HepG2 (cell line): ENCODE results near the gene DNAAF1. TPM values are rescaled to one million over a fixed set of nuclear protein-coding genes. Genes with fewer than 3 reads are reported as not detected.
A peak's percentile ranks its signal among the peaks of the same experiment; 100 is the strongest.

Source experiments
- EHMT2 ChIP-seq: fragments of 200-600 bp; sonication (generic); IDR thresholded peaks from 2 replicates; pipeline ENCODE4 v1.7.0; 2017; ENCODE audit warnings: antibody characterized with exemption, low read depth, low read length, borderline replicate concordance
- EZH2 ChIP-seq: conservative IDR thresholded peaks from 2 replicates; pipeline ENCODE4 v1.6.1; 2012; ENCODE audit warnings: mild to moderate bottlenecking, low read depth, low read length, moderate library complexity
- FOSL1 ChIP-seq: sonication (generic); formaldehyde crosslinking; IDR thresholded peaks from 2 replicates; pipeline ENCODE4 v1.9.0; 2021; ENCODE audit warnings: missing genetic modification reagents, borderline replicate concordance
- HES4 ChIP-seq: sonication (generic); formaldehyde crosslinking; IDR thresholded peaks from 2 replicates; pipeline ENCODE4 v1.9.0; 2021; ENCODE audit warnings: mild to moderate bottlenecking, missing genetic modification reagents, borderline replicate concordance
- HNRNPK ChIP-seq: fragments of 200-400 bp; formaldehyde crosslinking; IDR thresholded peaks from 2 replicates; pipeline ENCODE4 v1.6.1; 2018; ENCODE audit warnings: low read length, low read depth, moderate library complexity, mild to moderate bottlenecking; ENCODE audit not compliant: poor library complexity, severe bottlenecking
- JDP2 ChIP-seq: sonication (generic); formaldehyde crosslinking; IDR thresholded peaks from 2 replicates; pipeline ENCODE4 v1.8.1; 2022; ENCODE audit warnings: missing genetic modification reagents, borderline replicate concordance
- NFIC ChIP-seq: IDR thresholded peaks from 2 replicates; pipeline ENCODE4 v1.6.1; 2012; ENCODE audit warnings: mild to moderate bottlenecking, low read length, inconsistent platforms
- TMF1 ChIP-seq: sonication (generic); formaldehyde crosslinking; IDR thresholded peaks from 2 replicates; pipeline ENCODE4 v1.8.1; 2022; ENCODE audit warnings: low read depth, missing genetic modification reagents
- WIZ ChIP-seq: sonication (generic); formaldehyde crosslinking; IDR thresholded peaks from 2 replicates; pipeline ENCODE4 v1.5.1; 2020; ENCODE audit warnings: mild to moderate bottlenecking, missing genetic modification reagents
- ZFP41 ChIP-seq: sonication (generic); formaldehyde crosslinking; IDR thresholded peaks from 2 replicates; pipeline ENCODE4 v1.4.0; 2020; ENCODE audit warnings: mild to moderate bottlenecking, missing genetic modification reagents, borderline replicate concordance
- ZNF282 ChIP-seq: fragments of 450-650 bp; IDR thresholded peaks from 2 replicates; pipeline ENCODE4 v1.6.1; 2018; ENCODE audit not compliant: partially characterized antibody
- ZNF33B ChIP-seq: sonication (generic); formaldehyde crosslinking; IDR thresholded peaks from 2 replicates; pipeline ENCODE4 v1.5.1; 2020; ENCODE audit warnings: mild to moderate bottlenecking, missing genetic modification reagents
- ZNF619 ChIP-seq: sonication (generic); formaldehyde crosslinking; IDR thresholded peaks from 2 replicates; pipeline ENCODE4 v1.4.0; 2020; ENCODE audit warnings: mild to moderate bottlenecking, missing genetic modification reagents
- ZNF768 ChIP-seq: sonication (generic); formaldehyde crosslinking; IDR thresholded peaks from 2 replicates; pipeline ENCODE4 v1.4.0; 2020; ENCODE audit warnings: missing genetic modification reagents
- ZNF788 ChIP-seq: sonication (generic); formaldehyde crosslinking; IDR thresholded peaks from 2 replicates; pipeline ENCODE4 v1.5.0; 2020; ENCODE audit warnings: mild to moderate bottlenecking, missing genetic modification reagents, borderline replicate concordance
- polyA plus RNA-seq, 8 experiments: library from polyadenylated mRNA; depleted of rRNA in 3 of 8; stranded (reverse) in 7 of 8; unstranded in 1 of 8; fragments of >200 nt; fragmentation: Illumina TruSeq in 4 of 8; extraction: Trizol in 4 of 8; gene quantifications; 2 replicates each; pipeline versions ENCODE4 v1.2.1 to v1.2.3, GENCODE V29; 2011 to 2016; ENCODE audit warnings: low read depth in 4 of 8, missing spikeins in 1 of 8, mixed read lengths in 1 of 8; ENCODE audit not compliant: insufficient read depth in 1 of 8
- total RNA-seq, 5 experiments: library from RNA; depleted of rRNA; stranded (reverse); fragments of >200 nt; fragmentation: Illumina TruSeq; extraction: Trizol; gene quantifications; 2 replicates each; pipeline ENCODE4 v1.2.3, GENCODE V29; 2016; ENCODE audit warnings: low read depth in 1 of 5
- TF ChIP-seq, protein P1 (sequence below): sonication (generic); formaldehyde crosslinking; IDR thresholded peaks from 2 replicates; pipeline ENCODE4 v1.4.0; 2020; ENCODE audit warnings: missing genetic modification reagents, borderline replicate concordance
- TF ChIP-seq, protein P2 (sequence below): sonication (generic); formaldehyde crosslinking; IDR thresholded peaks from 2 replicates; pipeline ENCODE4 v1.8.0; 2022; ENCODE audit warnings: mild to moderate bottlenecking, missing genetic modification reagents, moderate library complexity
- TF ChIP-seq, protein P3 (sequence below): sonication (generic); formaldehyde crosslinking; conservative IDR thresholded peaks from 2 replicates; pipeline ENCODE4 v1.4.0; 2020; ENCODE audit warnings: missing genetic modification reagents
- TF ChIP-seq, protein P4 (sequence below): sonication (generic); formaldehyde crosslinking; IDR thresholded peaks from 2 replicates; pipeline ENCODE4 v1.4.0; 2020; ENCODE audit warnings: mild to moderate bottlenecking, missing genetic modification reagents
- TF ChIP-seq, protein P5 (sequence below): IDR thresholded peaks from 2 replicates; pipeline ENCODE4 v1.6.1; 2016; ENCODE audit warnings: control low read depth
- TF ChIP-seq, protein P6 (sequence below): sonication (generic); formaldehyde crosslinking; IDR thresholded peaks from 2 replicates; pipeline ENCODE4 v1.4.0; 2020; ENCODE audit warnings: mild to moderate bottlenecking, missing genetic modification reagents

Gene DNAAF1
- total and polyA plus RNA-seq, 2 of the 13 experiments (the other 11 are each of a cell fraction or from before 2014, with no cell fraction given) = 0.04 TPM; not detected in 1

DNA sequence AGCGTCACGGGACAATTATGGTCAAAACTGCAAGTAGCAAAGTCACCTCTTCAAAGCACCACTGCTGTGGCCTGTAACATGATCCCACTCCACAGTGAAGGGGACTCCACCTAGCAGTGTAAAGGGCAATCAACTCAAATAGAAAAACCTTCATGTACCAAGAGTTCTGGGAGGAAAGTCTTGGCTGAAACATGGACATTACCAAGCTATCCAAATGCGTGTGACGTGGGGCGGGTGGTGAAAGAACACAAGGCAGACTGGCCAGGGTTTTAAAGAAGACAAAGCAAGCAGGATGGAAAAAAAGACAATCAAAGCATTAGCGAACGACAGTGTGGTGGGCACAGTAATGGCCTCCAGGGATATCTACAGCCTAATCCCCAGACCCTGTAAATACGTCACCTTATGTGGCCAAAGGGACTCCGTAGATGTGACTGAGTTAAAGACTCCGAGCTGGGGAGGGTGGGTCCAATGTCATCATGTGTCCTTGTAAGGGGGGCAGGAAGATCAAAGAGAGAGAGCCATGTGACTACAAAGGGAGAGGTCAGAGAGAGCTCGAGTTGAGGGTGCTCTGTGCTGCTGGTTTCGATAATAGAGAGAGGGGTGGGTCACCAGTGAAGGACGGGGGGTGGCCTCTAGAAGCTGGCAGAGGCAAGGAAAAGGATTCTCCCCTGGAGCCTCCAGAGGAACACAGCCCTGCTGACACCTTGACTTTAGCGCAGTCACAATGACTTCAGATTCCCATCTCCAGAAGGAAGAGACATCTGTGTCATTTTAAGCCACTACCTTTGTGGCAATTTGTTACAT lies 6.1 kb upstream of the DNAAF1 start (continued):
- TF ChIP-seq JDP2 (CRISPR knock-in tag) (no peak), FOSL1 (no peak), EZH2 (no peak), NFIC (no peak), HNRNPK (no peak), ZFP41 (CRISPR knock-in tag) (no peak), TMF1 (CRISPR knock-in tag) (no peak), ZNF768 (no peak), ZNF33B (CRISPR knock-in tag) (no peak), WIZ (CRISPR knock-in tag) (no peak), EHMT2 (peak; percentile 28; the same call in 1 of the 2 replicates), ZNF619 (CRISPR knock-in tag) (peak; percentile 53; the same call in 1 of the 2 replicates), ZNF788 (CRISPR knock-in tag) (peak; percentile 46; the same call in 1 of the 2 replicates), ZNF282 (no peak), HES4 (CRISPR knock-in tag) (no peak)
- TF ChIP-seq, protein P1, sequence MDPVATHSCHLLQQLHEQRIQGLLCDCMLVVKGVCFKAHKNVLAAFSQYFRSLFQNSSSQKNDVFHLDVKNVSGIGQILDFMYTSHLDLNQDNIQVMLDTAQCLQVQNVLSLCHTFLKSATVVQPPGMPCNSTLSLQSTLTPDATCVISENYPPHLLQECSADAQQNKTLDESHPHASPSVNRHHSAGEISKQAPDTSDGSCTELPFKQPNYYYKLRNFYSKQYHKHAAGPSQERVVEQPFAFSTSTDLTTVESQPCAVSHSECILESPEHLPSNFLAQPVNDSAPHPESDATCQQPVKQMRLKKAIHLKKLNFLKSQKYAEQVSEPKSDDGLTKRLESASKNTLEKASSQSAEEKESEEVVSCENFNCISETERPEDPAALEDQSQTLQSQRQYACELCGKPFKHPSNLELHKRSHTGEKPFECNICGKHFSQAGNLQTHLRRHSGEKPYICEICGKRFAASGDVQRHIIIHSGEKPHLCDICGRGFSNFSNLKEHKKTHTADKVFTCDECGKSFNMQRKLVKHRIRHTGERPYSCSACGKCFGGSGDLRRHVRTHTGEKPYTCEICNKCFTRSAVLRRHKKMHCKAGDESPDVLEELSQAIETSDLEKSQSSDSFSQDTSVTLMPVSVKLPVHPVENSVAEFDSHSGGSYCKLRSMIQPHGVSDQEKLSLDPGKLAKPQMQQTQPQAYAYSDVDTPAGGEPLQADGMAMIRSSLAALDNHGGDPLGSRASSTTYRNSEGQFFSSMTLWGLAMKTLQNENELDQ = no peak
- TF ChIP-seq, protein P2, sequence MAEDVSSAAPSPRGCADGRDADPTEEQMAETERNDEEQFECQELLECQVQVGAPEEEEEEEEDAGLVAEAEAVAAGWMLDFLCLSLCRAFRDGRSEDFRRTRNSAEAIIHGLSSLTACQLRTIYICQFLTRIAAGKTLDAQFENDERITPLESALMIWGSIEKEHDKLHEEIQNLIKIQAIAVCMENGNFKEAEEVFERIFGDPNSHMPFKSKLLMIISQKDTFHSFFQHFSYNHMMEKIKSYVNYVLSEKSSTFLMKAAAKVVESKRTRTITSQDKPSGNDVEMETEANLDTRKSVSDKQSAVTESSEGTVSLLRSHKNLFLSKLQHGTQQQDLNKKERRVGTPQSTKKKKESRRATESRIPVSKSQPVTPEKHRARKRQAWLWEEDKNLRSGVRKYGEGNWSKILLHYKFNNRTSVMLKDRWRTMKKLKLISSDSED (CRISPR knock-in tag) = no peak
- TF ChIP-seq, protein P3, sequence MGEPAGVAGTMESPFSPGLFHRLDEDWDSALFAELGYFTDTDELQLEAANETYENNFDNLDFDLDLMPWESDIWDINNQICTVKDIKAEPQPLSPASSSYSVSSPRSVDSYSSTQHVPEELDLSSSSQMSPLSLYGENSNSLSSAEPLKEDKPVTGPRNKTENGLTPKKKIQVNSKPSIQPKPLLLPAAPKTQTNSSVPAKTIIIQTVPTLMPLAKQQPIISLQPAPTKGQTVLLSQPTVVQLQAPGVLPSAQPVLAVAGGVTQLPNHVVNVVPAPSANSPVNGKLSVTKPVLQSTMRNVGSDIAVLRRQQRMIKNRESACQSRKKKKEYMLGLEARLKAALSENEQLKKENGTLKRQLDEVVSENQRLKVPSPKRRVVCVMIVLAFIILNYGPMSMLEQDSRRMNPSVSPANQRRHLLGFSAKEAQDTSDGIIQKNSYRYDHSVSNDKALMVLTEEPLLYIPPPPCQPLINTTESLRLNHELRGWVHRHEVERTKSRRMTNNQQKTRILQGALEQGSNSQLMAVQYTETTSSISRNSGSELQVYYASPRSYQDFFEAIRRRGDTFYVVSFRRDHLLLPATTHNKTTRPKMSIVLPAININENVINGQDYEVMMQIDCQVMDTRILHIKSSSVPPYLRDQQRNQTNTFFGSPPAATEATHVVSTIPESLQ (CRISPR knock-in tag) = no peak
- TF ChIP-seq, protein P4, sequence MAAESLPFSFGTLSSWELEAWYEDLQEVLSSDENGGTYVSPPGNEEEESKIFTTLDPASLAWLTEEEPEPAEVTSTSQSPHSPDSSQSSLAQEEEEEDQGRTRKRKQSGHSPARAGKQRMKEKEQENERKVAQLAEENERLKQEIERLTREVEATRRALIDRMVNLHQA (CRISPR knock-in tag) = no peak
- TF ChIP-seq, protein P5, sequence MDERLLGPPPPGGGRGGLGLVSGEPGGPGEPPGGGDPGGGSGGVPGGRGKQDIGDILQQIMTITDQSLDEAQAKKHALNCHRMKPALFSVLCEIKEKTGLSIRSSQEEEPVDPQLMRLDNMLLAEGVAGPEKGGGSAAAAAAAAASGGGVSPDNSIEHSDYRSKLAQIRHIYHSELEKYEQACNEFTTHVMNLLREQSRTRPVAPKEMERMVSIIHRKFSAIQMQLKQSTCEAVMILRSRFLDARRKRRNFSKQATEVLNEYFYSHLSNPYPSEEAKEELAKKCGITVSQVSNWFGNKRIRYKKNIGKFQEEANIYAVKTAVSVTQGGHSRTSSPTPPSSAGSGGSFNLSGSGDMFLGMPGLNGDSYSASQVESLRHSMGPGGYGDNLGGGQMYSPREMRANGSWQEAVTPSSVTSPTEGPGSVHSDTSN (CRISPR knock-in tag) = no peak
- TF ChIP-seq, protein P6, sequence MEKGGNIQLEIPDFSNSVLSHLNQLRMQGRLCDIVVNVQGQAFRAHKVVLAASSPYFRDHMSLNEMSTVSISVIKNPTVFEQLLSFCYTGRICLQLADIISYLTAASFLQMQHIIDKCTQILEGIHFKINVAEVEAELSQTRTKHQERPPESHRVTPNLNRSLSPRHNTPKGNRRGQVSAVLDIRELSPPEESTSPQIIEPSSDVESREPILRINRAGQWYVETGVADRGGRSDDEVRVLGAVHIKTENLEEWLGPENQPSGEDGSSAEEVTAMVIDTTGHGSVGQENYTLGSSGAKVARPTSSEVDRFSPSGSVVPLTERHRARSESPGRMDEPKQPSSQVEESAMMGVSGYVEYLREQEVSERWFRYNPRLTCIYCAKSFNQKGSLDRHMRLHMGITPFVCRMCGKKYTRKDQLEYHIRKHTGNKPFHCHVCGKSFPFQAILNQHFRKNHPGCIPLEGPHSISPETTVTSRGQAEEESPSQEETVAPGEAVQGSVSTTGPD (CRISPR knock-in tag) = no peak; the same call in 1 of the 2 replicates
